MM.1S (cell line): ENCODE measurements around the gene ADCY6.

Experiments
- DNase-seq: peaks from one replicate; pipeline ENCODE4 v3.0.0-alpha.2; 2015
- H2AFZ ChIP-seq: fragments of 300-600 bp; sonication (generic); 2 replicates; pipeline ENCODE4 v1.6.0; 2016; ENCODE audit warnings: antibody characterized with exemption, low read length
- H3F3A ChIP-seq: fragments of 300-600 bp; sonication (generic); 2 replicates; pipeline ENCODE4 v1.6.1; 2016; ENCODE audit warnings: mild to moderate bottlenecking, antibody characterized with exemption, low read length, moderate library complexity, mixed read lengths; ENCODE audit not compliant: insufficient read depth
- H3K27ac ChIP-seq: fragments of 300-600 bp; sonication (generic); 2 replicates; pipeline ENCODE4 v1.5.1; 2016; ENCODE audit warnings: mild to moderate bottlenecking, low read length
- H3K27me3 ChIP-seq: fragments of 300-600 bp; sonication (generic); replicated peaks from 2 replicates; pipeline ENCODE4 v1.6.0; 2016; ENCODE audit warnings: low read length; ENCODE audit not compliant: insufficient read depth
- H3K36me3 ChIP-seq: fragments of 300-600 bp; sonication (generic); replicated peaks from 2 replicates; pipeline ENCODE4 v1.6.1; 2016; ENCODE audit warnings: mild to moderate bottlenecking, low read length, mixed read lengths; ENCODE audit not compliant: insufficient read depth
- H3K4me1 ChIP-seq: fragments of 300-600 bp; sonication (generic); 2 replicates; pipeline ENCODE4 v1.6.1; 2016; ENCODE audit warnings: low read length, mixed read lengths
- H3K4me2 ChIP-seq: fragments of 300-600 bp; sonication (generic); 2 replicates; pipeline ENCODE4 v1.6.0; 2016; ENCODE audit warnings: low read depth, low read length
- H3K4me3 ChIP-seq: fragments of 300-600 bp; sonication (generic); 2 replicates; pipeline ENCODE4 v1.5.1; 2016; ENCODE audit warnings: low read length, mixed read lengths
- H3K79me2 ChIP-seq: fragments of 300-600 bp; sonication (generic); 2 replicates; pipeline ENCODE4 v1.6.1; 2016; ENCODE audit warnings: mixed run types, low read length, mixed read lengths
- H3K9ac ChIP-seq: fragments of 300-600 bp; sonication (generic); 2 replicates; pipeline ENCODE4 v1.6.1; 2016; ENCODE audit warnings: low read length, mixed read lengths
- H3K9me2 ChIP-seq: fragments of 300-600 bp; sonication (generic); replicated peaks from 2 replicates; pipeline ENCODE4 v1.6.1; 2016; ENCODE audit warnings: mild to moderate bottlenecking, low read length, mixed read lengths; ENCODE audit not compliant: insufficient read depth
- H3K9me3 ChIP-seq: fragments of 300-600 bp; sonication (generic); replicated peaks from 2 replicates; pipeline ENCODE4 v1.6.1; 2016; ENCODE audit warnings: mild to moderate bottlenecking, low read length, mixed read lengths; ENCODE audit not compliant: insufficient read depth
- H4K20me1 ChIP-seq: fragments of 300-600 bp; sonication (generic); 2 replicates; pipeline ENCODE4 v1.6.1; 2016; ENCODE audit warnings: mild to moderate bottlenecking, low read length, moderate library complexity, mixed read lengths; ENCODE audit not compliant: insufficient read depth
- EZH2 ChIP-seq: fragments of 300-600 bp; sonication (generic); optimal IDR thresholded peaks from 2 replicates; pipeline ENCODE3; 2017; ENCODE audit warnings: low read depth, mild to moderate bottlenecking, antibody characterized with exemption, low read length, mixed read lengths
- EZH2phosphoT487 ChIP-seq: fragments of 300-600 bp; sonication (generic); IDR thresholded peaks from 2 replicates; pipeline ENCODE4 v1.6.1; 2018; ENCODE audit warnings: antibody characterized with exemption, low read length
- TF ChIP-seq, protein P1 (sequence below): fragments of 300-600 bp; sonication (generic); IDR thresholded peaks from 2 replicates; pipeline ENCODE4 v1.5.1; 2016; ENCODE audit warnings: antibody characterized with exemption, low read length, mixed read lengths

ADCY6 gene

DNA sequence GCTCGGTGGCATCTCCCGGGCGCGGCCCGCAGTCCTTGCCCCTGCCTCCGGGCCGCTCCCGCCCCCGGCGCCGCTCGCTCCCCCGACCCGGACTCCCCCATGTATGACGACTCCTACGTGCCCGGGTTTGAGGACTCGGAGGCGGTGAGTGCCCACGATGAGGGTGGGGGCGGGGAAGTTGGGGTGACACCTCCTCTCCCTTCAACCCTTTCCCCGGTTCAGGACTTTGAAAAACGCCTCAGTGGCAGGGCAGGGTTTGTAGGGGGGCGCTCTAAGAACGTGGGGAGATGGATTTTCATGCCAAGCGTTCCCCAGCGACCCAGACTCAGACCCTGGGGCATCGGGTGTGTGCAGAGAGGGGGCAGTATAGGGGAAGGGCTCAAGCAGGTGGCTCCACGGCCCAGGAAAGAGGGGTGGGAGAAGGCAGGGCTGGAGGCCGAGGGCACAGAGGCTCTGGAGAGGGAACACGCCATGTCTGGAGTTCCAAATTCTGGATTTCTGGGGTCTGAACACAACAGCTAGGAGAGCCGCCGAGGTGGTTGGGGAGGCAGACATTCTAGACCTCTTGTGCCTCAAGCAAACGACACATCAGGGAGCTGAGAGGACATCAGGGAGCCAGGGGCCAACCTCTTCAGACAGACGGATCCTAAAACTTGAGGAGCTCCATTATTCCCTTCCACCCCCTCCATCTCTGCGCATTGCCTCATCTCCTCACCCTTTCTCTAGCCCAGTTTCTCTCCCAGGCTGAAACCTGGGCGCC, 30.1 kb upstream of the ADCY6 start:
- Histone ChIP-seq H3K36me3 (no peaks in the 10 kb centered on the region), H3K4me1 (peaks cover 16% of the 10 kb centered on the region; the same call in 1 of the 2 replicates), H3K9me2 (no peaks in the 10 kb centered on the region), H3K4me3 (peak overlapping the region; percentile 81), H3F3A (peaks cover 8% of the 10 kb centered on the region; the same call in 1 of the 2 replicates), H3K27ac (no peak overlapping the region), H3K9me3 (no peaks in the 10 kb centered on the region), H2AFZ (peak overlapping the region; percentile 35; the same call in 1 of the 2 replicates), H3K9ac (peak overlapping the region; percentile 37; the same call in 1 of the 2 replicates), H3K79me2 (no peaks in the 10 kb centered on the region), H3K4me2 (peak overlapping the region; percentile 97), H4K20me1 (no peaks in the 10 kb centered on the region), H3K27me3 (peaks cover 14% of the 10 kb centered on the region)
- DNase-seq: peak; percentile 25
- no peak for TF ChIP-seq EZH2
- TF ChIP-seq, protein P1, sequence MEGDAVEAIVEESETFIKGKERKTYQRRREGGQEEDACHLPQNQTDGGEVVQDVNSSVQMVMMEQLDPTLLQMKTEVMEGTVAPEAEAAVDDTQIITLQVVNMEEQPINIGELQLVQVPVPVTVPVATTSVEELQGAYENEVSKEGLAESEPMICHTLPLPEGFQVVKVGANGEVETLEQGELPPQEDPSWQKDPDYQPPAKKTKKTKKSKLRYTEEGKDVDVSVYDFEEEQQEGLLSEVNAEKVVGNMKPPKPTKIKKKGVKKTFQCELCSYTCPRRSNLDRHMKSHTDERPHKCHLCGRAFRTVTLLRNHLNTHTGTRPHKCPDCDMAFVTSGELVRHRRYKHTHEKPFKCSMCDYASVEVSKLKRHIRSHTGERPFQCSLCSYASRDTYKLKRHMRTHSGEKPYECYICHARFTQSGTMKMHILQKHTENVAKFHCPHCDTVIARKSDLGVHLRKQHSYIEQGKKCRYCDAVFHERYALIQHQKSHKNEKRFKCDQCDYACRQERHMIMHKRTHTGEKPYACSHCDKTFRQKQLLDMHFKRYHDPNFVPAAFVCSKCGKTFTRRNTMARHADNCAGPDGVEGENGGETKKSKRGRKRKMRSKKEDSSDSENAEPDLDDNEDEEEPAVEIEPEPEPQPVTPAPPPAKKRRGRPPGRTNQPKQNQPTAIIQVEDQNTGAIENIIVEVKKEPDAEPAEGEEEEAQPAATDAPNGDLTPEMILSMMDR: peak; percentile 27

DNA sequence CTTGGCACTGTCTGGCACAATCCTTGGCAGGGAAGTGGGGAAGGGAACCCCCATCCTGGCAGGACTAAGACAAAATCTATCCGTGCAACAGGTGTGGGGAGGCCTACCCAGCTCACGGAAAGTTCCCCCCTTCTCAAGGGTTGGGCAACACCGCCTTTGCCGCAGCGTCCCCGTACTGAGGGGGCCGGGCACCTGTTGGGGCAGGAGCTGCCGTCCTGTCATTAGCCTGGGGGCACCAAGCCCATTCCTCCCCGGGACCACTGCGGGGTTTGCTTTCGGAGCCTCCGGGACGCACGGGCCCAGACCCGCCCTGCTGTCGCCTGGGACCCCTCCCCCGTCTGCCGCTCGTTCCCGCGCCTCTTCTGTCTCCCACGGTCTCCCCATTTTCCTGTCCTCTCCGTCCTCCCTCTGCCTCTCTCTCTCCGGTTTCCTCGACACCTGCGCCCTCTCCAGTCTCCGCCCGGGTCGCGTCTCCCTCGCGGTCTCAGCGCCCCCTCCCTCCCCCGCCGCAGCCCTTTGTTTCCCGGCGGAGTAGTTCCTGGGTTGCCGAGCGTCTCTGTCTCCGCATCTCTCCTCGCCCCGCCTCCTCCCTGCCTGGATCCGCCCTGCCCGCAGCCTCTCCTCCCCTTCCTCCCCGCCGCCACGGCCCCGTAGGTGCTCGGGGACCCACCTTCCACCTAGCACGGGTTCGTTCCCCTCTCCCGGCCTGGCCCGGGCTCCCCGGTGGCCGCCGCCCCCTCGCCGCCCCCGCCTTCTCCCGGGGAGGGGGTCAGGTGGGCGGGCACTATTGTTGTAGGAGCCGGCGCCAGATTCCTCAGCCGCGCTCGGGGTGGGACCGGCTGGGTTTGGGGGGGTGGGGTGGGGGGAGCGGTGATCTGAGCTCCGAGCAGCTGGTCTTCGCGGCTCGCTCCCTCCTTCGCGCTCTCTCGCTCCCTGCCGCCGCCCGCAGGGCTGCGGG, 29.3 kb upstream of the ADCY6 start, which contains the start of gene CACNB3:
TSS of gene CACNB3 (plus strand) at position 624 of the 958 bp plus-strand sequence. CDS start 434 bp downstream, outside the sequence.
- H2AFZ ChIP-seq: peak within 1 kb of the TSS; percentile 98
- peaks cover 5% of the 10 kb centered on the region; the same call in 1 of the 2 replicates for H3F3A ChIP-seq
- no peaks in the 10 kb centered on the region for H4K20me1 ChIP-seq
- peaks cover 14% of the 10 kb centered on the region for H3K27me3 ChIP-seq
- DNase-seq: peak; percentile 57
- H3K79me2 ChIP-seq: no peaks in the 10 kb centered on the region
- peak within 1 kb of the TSS; percentile 81 for H3K4me3 ChIP-seq
- no peak within 1 kb of the TSS for H3K27ac ChIP-seq
- peak within 1 kb of the TSS; percentile 97 for H3K4me2 ChIP-seq
- peak within 1 kb of the TSS; percentile 41; the same call in 1 of the 2 replicates for H3K9ac ChIP-seq
- no peak for TF ChIP-seq EZH2
- no peak for TF ChIP-seq EZH2phosphoT487
- TF ChIP-seq, protein P1: no peak
- H3K36me3 ChIP-seq: no peaks in the 10 kb centered on the region
- peaks cover 14% of the 10 kb centered on the region; the same call in 1 of the 2 replicates for H3K4me1 ChIP-seq
- H3K9me3 ChIP-seq: no peaks in the 10 kb centered on the region
- no peaks in the 10 kb centered on the region for H3K9me2 ChIP-seq

DNA sequence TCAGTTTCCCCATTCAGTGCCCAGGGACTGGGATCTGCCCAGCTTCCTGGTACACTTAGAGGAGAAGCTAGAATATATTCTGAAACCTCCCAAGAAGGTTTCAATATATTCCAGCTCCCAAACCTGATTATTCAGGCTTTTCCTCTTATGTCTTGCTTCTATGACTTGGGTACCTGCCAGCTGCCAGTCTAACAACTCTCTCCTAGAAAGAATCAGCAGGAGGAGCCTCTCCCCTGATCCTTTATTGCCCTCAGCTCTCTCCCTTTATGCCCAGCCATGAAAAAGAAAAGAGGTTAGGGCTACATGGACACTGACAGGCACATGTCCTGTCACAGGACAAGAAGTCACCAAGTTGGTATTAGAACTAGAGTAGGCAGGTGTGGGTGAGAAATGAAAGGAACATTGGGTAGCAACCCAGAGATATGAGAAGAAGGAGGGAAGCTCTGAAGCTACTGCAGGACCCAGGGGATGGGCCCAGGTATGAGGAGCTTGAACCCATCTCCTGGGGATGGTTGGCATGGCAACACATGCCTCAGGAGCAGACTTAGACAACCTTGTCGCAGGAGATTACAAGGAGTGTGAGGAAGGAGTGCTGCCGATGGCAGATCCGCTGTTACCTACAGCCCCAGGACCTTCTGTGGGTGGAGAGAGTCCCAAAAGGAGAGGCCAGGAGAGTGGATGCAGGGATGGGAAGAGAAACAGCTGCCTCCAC, 27.4 kb upstream of the ADCY6 start:
- Histone ChIP-seq H3K27ac (no peak overlapping the region), H3K79me2 (no peaks in the 10 kb centered on the region), H3K4me3 (no peak overlapping the region), H3K9me2 (no peaks in the 10 kb centered on the region), H2AFZ (no peak overlapping the region), H4K20me1 (no peaks in the 10 kb centered on the region), H3F3A (peaks cover 5% of the 10 kb centered on the region; the same call in 1 of the 2 replicates), H3K27me3 (peaks cover 14% of the 10 kb centered on the region), H3K4me2 (peak overlapping the region; percentile 100), H3K4me1 (peaks cover 17% of the 10 kb centered on the region; the same call in 1 of the 2 replicates), H3K9me3 (no peaks in the 10 kb centered on the region), H3K9ac (no peak overlapping the region), H3K36me3 (no peaks in the 10 kb centered on the region)
- no peak for TF ChIP-seq EZH2phosphoT487
- no peak for TF ChIP-seq EZH2
- TF ChIP-seq, protein P1: no peak
- DNase-seq: no peak
